Activated CD4-positive, alpha-beta T cell treated with anti-CD3 and anti-CD28 coated beads, Interleukin-2, amount 10 ng/mL, durations not matched to agents 7 days and 5 days (primary cell): ENCODE data around the gene SPACA7. TPM values are rescaled to one million over a fixed set of nuclear protein-coding genes. Genes with fewer than 3 reads are reported as not detected.

ENCODE experiments used
- CTCF ChIA-PET: fragments of 350-600 bp; sonication (Branson Sonifier 250); formaldehyde crosslinking; loops from one replicate; lab custom pipeline; 2021; ENCODE audit warnings: antibody characterized with exemption; lab: Charles Lee
- POLR2A ChIA-PET: fragments of 350-600 bp; sonication (Branson Sonifier 250); formaldehyde crosslinking; loops from one replicate; lab custom pipeline; 2021; ENCODE audit warnings: antibody characterized with exemption; lab: Charles Lee
- DNase-seq: peaks from one replicate; pipeline ENCODE4 v3.0.0-alpha.2; 2020
- H3K27ac Mint-ChIP-seq: one replicate; pipeline ENCODE4 v1.8.0; 2021; ENCODE audit warnings: mild to moderate bottlenecking, moderate library complexity, mixed read lengths
- H3K27me3 Mint-ChIP-seq: one replicate; pipeline ENCODE4 v1.8.0; 2021; ENCODE audit warnings: mixed read lengths
- H3K36me3 Mint-ChIP-seq: one replicate; pipeline ENCODE4 v1.8.0; 2021; ENCODE audit warnings: low read depth, mixed read lengths
- H3K4me1 Mint-ChIP-seq: one replicate; pipeline ENCODE4 v1.8.0; 2021; ENCODE audit warnings: mixed read lengths
- H3K4me3 Mint-ChIP-seq: one replicate; pipeline ENCODE4 v1.8.0; 2021; ENCODE audit warnings: mild to moderate bottlenecking, moderate library complexity, mixed read lengths
- H3K9me3 Mint-ChIP-seq: one replicate; pipeline ENCODE4 v1.8.0; 2021; ENCODE audit warnings: mixed read lengths
- total RNA-seq, 2 experiments: library from RNA; stranded (reverse); gene quantifications; one replicate each; pipeline ENCODE4 v1.2.3, GENCODE V29; 2021

The SPACA7 gene
- not detected for total RNA-seq

- no peak for DNase-seq
- Mint-ChIP-seq H3K27ac (no peak within 1 kb of the TSS), H3K4me3 (no peak within 1 kb of the TSS), H3K27me3 (peaks cover 6% of the 10 kb centered on the region), H3K9me3 (no peaks in the 10 kb centered on the region), H3K36me3 (no peaks in the 10 kb centered on the region), H3K4me1 (no peaks in the 10 kb centered on the region)
- POLR2A ChIA-PET, result no interaction called here
- CTCF ChIA-PET, result no interaction called here
These were observed at the start of gene SPACA7 for GRCh38 chr13:112376050-112376681. SPACA7 (plus strand) TSS chr13:112376355; CDS start chr13:112376386, 31 bp downstream.

- Mint-ChIP-seq H3K36me3 (no peaks in the 10 kb centered on the region), H3K4me1 (no peaks in the 10 kb centered on the region), H3K4me3 (no peak overlapping the region), H3K27me3 (peaks cover 20% of the 10 kb centered on the region), H3K9me3 (no peaks in the 10 kb centered on the region), H3K27ac (no peak overlapping the region)
- CTCF ChIA-PET, result no interaction called here
- no peak for DNase-seq
- POLR2A ChIA-PET, result no interaction called here
These were observed 49.3 kb upstream of the SPACA7 start for GRCh38 chr13:112326821-112327370.

GRCh38 chr13:112328936-112329335 is 47.2 kb upstream of the SPACA7 start:
- no peak overlapping the region for H3K4me3 Mint-ChIP-seq
- POLR2A ChIA-PET, result no interaction called here
- H3K36me3 Mint-ChIP-seq, result no peaks in the 10 kb centered on the region
- H3K27me3 Mint-ChIP-seq, result peaks cover 30% of the 10 kb centered on the region
- DNase-seq, result no peak
- H3K27ac Mint-ChIP-seq, result no peak overlapping the region
- H3K9me3 Mint-ChIP-seq, result no peaks in the 10 kb centered on the region
- H3K4me1 Mint-ChIP-seq, result no peaks in the 10 kb centered on the region
- CTCF ChIA-PET, result no interaction called here

- peaks cover 30% of the 10 kb centered on the region for H3K27me3 Mint-ChIP-seq
- no peaks in the 10 kb centered on the region for H3K9me3 Mint-ChIP-seq
These were observed 46.8 kb upstream of the SPACA7 start for GRCh38 chr13:112329376-112329775.

GRCh38 chr13:112330066-112330465 is 46.1 kb upstream of the SPACA7 start:
- Mint-ChIP-seq H3K36me3 (no peaks in the 10 kb centered on the region), H3K27ac (no peak overlapping the region), H3K4me1 (no peaks in the 10 kb centered on the region), H3K27me3 (peaks cover 30% of the 10 kb centered on the region), H3K4me3 (no peak overlapping the region), H3K9me3 (no peaks in the 10 kb centered on the region)
- no peak for DNase-seq
- ChIA-PET POLR2A (no interaction called here), CTCF (no interaction called here)

More at GRCh38 chr13:112329376-112329775, 46.8 kb upstream of the SPACA7 start:
- Mint-ChIP-seq H3K27ac (no peak overlapping the region), H3K4me3 (no peak overlapping the region), H3K36me3 (no peaks in the 10 kb centered on the region), H3K4me1 (no peaks in the 10 kb centered on the region)
- DNase-seq, result no peak
- ChIA-PET CTCF (no interaction called here), POLR2A (no interaction called here)

GRCh38 chr13:112330479-112331381 is 45.4 kb upstream of the SPACA7 start:
- ChIA-PET CTCF (interaction anchor here (0.6 kb wide), 1 partner anchor 1545 kb away, joined by 3 read pairs; no protein-coding TSS in a partner anchor), POLR2A (no interaction called here)
- H3K27ac Mint-ChIP-seq, result no peak overlapping the region
- no peaks in the 10 kb centered on the region for H3K36me3 Mint-ChIP-seq
- H3K9me3 Mint-ChIP-seq, result no peaks in the 10 kb centered on the region
- no peaks in the 10 kb centered on the region for H3K4me1 Mint-ChIP-seq
- peaks cover 30% of the 10 kb centered on the region for H3K27me3 Mint-ChIP-seq
- no peak for DNase-seq
- H3K4me3 Mint-ChIP-seq, result no peak overlapping the region

- POLR2A ChIA-PET, result no interaction called here
These were observed 44.5 kb upstream of the SPACA7 start for GRCh38 chr13:112331675-112332074.

GRCh38 chr13:112332727-112333126 is 43.4 kb upstream of the SPACA7 start:
- no peaks in the 10 kb centered on the region for H3K4me1 Mint-ChIP-seq
- H3K36me3 Mint-ChIP-seq, result no peaks in the 10 kb centered on the region
- H3K9me3 Mint-ChIP-seq, result peaks cover 5% of the 10 kb centered on the region
- ChIA-PET CTCF (no interaction called here), POLR2A (no interaction called here)
- no peak overlapping the region for H3K4me3 Mint-ChIP-seq
- DNase-seq, result no peak
- no peak overlapping the region for H3K27ac Mint-ChIP-seq
- peaks cover 30% of the 10 kb centered on the region for H3K27me3 Mint-ChIP-seq

More at GRCh38 chr13:112331675-112332074, 44.5 kb upstream of the SPACA7 start:
- Mint-ChIP-seq H3K4me3 (no peak overlapping the region), H3K36me3 (no peaks in the 10 kb centered on the region), H3K27me3 (peaks cover 30% of the 10 kb centered on the region), H3K27ac (no peak overlapping the region), H3K4me1 (no peaks in the 10 kb centered on the region), H3K9me3 (no peaks in the 10 kb centered on the region)
- no peak for DNase-seq
- CTCF ChIA-PET, result interaction anchor here (0.6 kb wide), 1 partner anchor 1546 kb away, joined by 3 read pairs; no protein-coding TSS in a partner anchor

- no peak overlapping the region for H3K4me3 Mint-ChIP-seq
- no peak for DNase-seq
- POLR2A ChIA-PET, result no interaction called here
- CTCF ChIA-PET, result no interaction called here
- H3K9me3 Mint-ChIP-seq, result peaks cover 5% of the 10 kb centered on the region
- no peaks in the 10 kb centered on the region for H3K4me1 Mint-ChIP-seq
- no peaks in the 10 kb centered on the region for H3K36me3 Mint-ChIP-seq
- peaks cover 26% of the 10 kb centered on the region for H3K27me3 Mint-ChIP-seq
- no peak overlapping the region for H3K27ac Mint-ChIP-seq
These were observed 42.2 kb upstream of the SPACA7 start for GRCh38 chr13:112333756-112334543.

GRCh38 chr13:112335135-112335534 is 41.0 kb upstream of the SPACA7 start:
- Mint-ChIP-seq H3K27me3 (peaks cover 21% of the 10 kb centered on the region), H3K27ac (no peak overlapping the region), H3K9me3 (peaks cover 5% of the 10 kb centered on the region), H3K4me1 (no peaks in the 10 kb centered on the region), H3K36me3 (no peaks in the 10 kb centered on the region), H3K4me3 (no peak overlapping the region)
- POLR2A ChIA-PET, result no interaction called here
- CTCF ChIA-PET, result no interaction called here
- no peak for DNase-seq

- H3K36me3 Mint-ChIP-seq, result no peaks in the 10 kb centered on the region
- ChIA-PET CTCF (no interaction called here), POLR2A (no interaction called here)
- H3K9me3 Mint-ChIP-seq, result peaks cover 5% of the 10 kb centered on the region
- H3K27ac Mint-ChIP-seq, result no peak overlapping the region
- DNase-seq, result no peak
- H3K4me3 Mint-ChIP-seq, result no peak overlapping the region
- no peaks in the 10 kb centered on the region for H3K4me1 Mint-ChIP-seq
- H3K27me3 Mint-ChIP-seq, result peaks cover 12% of the 10 kb centered on the region
These were observed 34.7 kb upstream of the SPACA7 start for GRCh38 chr13:112341446-112341845.

- Mint-ChIP-seq H3K4me1 (no peaks in the 10 kb centered on the region), H3K4me3 (no peak overlapping the region), H3K36me3 (no peaks in the 10 kb centered on the region), H3K27ac (no peak overlapping the region), H3K9me3 (peaks cover 3% of the 10 kb centered on the region), H3K27me3 (peaks cover 17% of the 10 kb centered on the region)
- ChIA-PET CTCF (no interaction called here), POLR2A (no interaction called here)
- DNase-seq, result no peak
These were observed 34.0 kb upstream of the SPACA7 start for GRCh38 chr13:112341976-112342735.
